Hepatic stellate cell (primary cell): ENCODE results near the gene CCDC183.
"Not testable (repeated sequence)": the region's sequence is repeated elsewhere in the genome, so short reads cannot be mapped to it uniquely, and the experiment has no call there.

Experiments used
- DNase-seq: peaks from one replicate; pipeline ENCODE4 v3.0.0; 2011; ENCODE audit warnings: low spot score

Gene CCDC183

DNA sequence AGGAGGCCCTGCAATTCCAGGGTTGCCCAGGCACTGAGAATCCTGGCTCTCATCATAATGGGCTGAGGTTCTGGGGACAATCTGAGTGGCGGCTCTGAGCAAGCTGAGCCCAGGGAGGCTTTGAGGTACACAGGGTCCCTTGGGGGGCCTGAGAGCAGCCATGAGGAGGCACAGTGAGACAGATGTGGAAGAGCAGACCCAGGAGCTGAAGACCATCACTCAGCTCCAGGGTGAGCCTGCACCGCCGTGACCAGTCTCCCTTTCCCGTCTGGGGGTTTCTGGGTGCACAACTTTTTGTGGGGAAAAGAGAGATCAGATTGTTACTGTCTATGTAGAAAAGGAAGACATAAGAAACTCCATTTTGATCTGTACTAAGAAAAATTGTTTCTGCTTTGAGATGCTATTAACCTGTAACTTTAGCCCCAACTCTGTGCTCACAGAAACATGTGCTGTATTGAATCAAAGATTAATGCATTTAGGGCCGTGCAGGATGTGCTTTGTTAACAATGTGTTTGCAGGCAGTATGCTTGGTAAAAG, at the start of gene CCDC183:
Gene CCDC183 (plus strand): TSS at position 101 of the 537 bp plus-strand sequence. CDS start 60 bp downstream, at position 161.
- DNase-seq, result no peak

DNA sequence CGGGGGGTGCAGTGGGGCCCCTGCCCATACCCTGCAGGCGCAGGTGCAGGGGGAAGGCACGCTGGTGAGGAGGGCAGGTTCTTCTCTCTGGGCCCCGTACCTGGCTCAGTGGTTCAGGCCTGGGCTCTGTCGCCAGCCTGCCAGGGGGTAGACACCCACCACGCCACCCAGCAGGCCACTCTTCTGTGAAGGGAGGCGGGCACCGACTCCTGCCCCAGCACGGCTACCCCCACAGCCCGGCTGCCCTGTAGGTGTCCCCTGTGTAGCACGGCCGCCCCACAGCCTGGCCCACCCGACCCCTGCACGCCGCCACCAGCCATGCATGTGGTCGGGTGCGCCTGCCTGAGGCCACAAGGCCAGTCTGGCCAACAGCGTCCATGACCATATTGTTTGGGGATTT, 49.5 kb upstream of the CCDC183 start:
- no peak for DNase-seq

DNA sequence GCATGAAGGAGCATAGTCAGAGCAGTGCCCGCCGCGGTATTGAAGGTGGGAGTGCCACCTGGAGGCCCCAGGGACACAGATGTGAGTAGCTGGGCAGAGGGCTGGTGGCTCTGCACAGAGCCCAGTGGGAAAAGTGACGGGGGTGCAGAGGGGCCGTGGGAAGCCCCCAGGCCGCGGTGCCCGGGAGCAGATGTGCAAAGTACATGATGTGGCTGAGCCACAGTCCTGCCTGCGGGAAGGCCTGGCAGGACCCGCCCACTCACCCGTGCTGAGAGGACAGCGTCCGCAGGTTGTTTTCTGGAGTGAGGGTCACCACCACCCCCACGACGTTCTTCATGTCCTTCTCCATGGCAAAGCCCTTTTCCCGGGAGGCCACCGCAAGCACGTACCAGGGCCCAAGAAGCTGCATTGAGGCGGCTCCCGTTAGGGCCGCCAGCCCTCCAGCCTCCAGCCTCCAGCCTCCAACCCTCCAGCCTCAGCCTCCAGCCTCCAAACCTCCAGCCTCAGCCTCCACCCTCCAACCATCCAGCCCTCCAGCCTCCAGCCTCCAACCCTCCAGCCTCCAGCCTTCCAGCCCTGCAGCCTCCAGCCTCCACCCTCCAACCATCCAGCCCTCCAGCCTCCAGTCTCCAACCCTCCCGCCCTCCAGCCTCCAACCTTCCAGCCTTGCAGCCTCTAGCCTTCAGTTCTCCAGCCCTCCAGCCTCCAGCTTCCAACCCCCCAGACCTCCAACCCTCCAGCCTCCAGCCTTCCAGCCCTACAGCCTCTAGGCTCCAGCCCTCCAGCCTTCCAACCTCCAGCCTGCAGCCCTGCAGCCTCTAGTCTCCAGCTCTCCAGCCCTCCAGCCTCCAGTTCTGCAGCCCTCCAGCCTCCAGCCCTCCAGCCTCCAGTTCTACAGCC, 48.7 kb upstream of the CCDC183 start:
- no peak for DNase-seq

DNA sequence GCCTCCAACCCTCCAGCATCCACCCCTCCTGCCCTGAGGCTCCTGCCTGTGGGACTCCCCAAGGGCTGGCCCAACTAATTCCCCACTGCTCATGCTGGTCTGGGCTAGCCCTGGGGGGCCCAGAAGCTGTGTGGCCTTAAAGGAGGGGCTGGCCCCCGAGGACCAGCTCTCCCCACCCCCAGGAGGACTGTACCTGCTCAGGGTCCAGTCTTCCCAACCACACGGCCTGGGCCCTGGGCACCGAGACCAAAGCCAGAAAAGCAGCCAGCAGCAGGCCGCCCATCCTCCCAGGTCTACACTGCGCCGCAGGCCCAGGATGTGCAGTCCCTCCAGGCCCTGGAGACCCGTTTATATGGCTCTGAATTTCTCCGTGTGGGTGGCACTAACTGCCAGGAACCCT, 47.9 kb upstream of the CCDC183 start, which contains the start of gene LCN6:
Gene LCN6 (minus strand): TSS at position 325 of the 400 bp plus-strand sequence. CDS start 42 bp downstream, at position 283.
- no peak for DNase-seq

DNA sequence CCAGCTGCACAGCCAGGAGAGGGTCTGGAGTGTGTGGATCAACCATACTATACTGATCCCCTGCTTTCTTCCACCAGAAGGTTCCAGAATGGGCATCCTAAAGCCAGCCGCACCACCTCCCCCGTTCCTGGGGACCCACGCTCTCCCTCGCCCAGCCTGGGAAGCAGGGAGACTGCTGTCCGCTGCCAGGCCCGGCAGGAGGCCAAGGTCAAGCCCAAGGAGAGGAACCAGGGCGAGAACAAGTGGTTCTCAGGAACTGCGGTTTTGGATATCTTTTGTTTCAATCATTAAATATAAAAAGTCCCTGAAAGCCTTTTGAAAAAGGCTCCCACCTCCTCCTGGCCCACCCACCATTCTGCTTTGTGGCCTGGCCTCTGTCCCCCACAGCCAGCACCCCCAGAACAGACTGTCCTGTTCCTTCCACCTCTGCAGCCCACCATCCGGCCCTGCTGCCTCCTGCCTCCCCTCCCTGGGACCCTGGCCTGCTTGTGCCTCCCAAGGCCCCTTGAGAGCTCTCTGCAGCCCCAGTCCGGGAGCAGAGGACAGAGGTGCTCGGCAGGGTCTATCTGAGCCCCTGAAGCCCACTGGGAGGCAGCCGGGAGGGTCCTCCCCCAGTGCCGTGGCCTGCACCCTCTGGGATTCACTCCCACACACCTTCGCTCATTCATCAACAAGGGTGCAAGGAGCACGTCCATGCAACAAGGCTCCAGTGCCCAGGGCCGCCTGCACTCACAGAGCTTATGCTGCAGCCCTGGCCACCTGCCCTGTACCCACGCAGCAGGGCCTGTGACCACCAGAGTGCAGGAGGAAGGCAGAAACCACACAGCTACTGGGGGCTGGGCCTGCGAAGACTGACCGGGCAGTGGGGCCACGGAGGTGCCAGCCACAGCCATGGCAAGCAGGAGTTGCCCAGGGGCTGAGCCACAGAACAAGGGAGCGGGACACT, 47.2 kb upstream of the CCDC183 start:
- no peak for DNase-seq

DNA sequence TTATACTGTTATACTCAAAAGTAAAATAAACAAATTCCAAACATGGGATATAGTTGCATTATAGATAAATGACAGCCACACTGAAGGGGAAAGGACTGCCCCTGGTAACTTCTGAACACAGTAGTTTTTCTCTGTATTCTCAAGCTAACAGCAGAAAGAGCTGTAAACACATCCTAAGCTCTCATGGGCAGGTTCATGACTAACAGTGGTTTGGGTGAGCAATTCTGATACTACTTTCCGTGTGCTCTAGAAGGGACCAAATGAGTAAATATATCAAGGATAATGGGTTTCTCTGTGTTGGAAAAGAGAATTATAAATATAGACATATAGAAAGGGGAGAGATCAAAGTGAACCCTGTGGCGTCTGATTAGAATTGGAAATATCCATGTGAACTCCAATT, 45.6 kb upstream of the CCDC183 start:
- no peak for DNase-seq

DNA sequence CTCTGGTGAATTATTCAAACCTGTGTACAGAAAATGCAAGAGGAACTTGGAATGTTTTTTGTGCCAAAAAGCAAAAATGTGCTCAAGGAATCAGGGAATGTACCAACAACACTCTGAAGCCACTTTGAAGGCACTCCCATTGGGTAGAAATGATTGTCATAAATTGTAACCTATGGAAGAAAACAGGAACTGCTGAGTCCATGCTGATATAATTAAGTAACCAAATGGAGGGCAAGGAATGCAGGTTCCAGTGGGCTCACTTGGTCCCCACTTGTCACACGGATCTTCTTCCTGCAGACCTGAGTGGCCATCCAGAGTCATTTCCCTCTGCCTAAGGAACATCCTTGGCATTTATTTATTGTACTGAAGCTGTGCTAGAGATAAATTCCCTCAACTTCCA, 44.9 kb upstream of the CCDC183 start:
- DNase-seq, result no peak

DNA sequence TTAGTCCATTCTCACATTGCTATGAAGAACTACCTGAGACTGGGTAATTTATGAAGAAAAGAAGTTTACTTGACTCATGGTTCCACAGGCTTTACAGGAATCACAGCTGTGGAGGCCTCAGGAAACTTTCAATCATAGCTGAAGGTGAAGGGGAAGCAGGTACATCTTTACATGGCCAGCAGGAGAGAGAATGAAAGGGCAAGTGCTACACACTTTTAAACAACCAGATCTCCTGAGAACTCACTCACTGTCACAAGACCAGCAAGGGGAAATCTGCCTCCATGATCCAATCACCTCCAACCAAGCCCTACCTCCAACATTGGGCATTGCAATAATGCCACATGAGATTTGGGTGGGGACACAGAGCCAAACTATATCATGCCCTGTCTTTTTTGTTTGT, 44.3 kb upstream of the CCDC183 start:
- no peak for DNase-seq

DNA sequence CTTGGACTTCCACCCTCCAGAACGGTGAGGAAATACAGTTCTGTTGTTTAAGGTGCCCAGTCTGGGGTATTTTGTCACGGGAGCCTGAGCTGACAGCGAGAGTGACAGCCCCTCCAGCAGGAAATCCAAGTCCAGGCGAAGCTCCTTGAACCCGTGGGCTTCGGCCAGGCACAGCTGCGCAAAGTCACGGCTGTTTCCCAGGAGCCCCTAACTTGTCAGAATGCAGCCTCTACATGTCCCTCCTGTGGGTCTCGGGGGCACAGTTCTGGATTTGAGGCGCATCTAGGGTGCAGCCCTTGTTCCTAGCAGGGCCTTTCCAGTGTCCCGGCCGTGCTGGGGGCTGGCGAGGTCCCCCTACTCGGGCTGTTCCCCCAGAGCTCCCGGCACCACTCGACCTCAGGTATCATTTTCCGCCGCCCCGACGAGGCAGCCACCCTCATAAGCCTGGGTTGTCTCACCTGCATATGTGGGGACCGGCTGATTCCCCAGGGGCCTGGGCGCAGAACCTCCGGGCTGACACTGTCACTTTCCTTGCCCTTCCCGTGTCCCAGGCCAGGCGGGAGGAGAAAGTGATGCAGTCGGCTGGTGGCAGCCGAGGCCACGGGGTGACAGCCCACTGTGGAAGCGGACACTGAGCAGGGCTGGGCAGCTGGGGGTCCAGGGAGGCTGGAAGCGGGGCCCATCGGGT, 42.6 kb upstream of the CCDC183 start:
- DNase-seq, result no peak

DNA sequence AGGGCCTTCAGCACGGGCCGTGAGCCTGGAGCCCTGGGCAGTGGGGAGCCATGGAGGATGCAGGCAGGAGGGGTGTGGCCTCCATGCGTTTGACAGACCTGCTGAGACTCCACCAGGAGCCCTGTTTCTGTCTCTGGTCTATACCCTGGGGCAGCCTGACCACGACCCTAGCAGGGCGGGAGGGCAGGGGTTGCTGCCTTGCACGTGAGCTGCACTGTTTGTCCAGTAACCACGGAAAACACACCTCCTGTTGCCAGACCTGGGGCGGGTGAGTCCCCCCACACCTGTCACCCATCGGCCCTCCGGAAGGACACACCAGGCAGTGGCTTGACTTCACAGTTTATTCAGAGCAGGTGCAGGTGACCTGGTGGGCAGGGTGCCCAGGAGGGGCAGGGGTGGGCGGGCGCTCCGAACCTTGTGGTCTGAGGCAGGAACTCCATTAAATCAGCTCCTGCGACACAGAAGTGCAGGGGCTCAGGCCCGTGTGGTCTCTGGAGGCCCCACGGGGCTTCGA, 42.0 kb upstream of the CCDC183 start:
- no peak for DNase-seq

DNA sequence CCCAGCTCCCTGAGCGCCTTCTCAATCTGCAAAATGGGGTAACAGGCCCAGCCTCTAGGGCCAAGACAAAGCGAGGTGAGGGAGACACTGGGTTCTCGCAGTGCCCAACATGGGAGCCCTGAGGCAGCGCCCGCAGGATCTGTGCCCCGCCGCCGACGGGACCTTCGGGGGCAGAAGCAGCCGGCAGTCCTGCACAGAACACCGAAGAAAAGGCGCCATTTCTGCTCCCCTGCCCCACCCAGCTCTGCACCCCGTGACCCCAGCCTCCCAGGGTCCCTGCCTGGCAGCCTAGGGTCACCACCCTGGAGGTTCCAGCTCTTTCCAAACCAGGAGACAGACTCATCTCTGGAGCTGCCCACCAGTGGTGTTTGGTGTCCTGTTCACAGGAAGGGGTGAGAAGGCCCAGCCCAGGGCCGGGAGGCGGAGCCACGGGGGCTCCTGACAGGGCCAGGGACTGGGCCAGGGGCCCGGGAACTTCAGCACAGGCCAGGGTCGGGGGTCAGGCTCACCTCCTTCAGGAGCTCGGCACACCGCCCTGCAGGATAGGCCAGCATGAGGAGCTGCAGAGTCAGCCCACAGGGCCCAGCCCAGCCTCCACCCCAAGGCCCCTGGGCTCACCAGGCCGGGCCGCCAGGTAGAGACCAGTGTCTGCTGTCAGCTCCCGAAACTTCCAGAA, 41.4 kb upstream of the CCDC183 start:
- DNase-seq, result no peak

DNA sequence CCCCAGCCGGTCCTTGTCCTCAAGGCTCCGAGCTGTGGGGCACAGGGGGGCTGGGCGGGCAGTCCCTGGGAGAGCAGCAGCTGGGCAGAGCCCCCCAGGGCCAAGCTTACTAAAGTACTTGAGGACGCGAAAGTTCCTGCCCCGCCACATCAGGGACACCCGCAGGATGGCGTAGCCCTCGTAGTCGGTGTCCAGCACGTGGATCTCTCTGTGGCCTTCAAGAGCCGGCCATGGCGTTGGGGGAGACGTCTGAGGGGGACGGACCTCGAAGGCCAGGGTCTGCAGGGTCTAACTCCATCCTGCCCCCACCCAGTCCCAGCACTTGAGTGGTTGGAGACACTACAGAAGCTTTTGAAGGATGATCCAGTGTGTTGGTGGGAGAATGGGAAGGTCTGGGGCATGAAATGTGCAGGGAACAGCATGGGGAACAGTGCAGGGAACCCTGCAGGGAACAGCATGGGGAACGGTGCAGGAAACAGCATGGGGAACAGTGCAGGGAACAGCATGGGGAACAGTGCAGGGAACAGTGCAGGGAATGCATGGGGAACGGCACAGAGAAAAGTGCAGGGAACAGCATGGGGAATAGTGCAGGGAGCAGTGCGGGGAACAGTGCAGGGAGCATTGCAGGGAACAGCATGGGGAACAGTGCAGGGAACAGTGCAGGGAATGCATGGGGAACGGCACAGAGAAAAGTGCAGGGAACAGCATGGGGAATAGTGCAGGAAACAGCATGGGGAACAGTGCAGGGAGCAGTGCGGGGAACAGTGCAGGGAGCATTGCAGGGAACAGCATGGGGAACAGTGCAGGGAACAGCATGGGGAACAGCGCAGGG, 40.6 kb upstream of the CCDC183 start:
- not testable (repeated sequence) for DNase-seq

DNA sequence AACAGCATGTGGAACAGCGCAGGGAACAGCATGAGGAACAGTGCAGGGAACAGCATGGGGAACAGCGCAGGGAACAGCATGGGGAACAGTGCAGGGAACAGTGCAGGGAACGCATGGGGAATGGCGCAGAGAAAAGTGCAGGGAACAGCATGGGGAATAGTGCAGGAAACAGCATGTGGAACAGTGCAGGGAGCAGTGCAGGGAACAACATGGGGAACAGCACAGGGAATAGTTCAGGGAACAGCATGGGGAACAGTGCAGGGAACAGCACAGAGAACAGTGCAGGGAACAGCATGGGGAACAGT, 40.1 kb upstream of the CCDC183 start:
- no peak for DNase-seq

DNA sequence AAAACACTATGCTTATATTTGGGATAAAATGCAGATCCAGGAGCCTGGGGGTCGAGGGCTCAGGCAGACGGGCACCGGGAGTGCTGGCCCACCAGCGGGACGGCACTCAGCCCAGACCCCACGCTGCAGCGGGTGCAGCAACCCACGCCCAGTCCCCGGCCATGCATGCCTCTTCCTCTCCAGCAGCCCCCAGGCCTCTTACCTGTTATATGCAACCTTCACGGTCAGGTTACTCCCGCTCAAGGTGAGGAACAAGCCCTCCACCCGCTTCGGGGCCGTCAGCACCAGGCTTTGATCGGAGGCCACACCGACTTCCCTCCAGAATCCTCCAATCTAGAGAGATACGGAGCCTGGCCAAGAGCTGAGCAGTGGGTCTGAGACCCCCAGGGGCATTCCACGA, 39.3 kb upstream of the CCDC183 start:
- DNase-seq, result no peak

DNA sequence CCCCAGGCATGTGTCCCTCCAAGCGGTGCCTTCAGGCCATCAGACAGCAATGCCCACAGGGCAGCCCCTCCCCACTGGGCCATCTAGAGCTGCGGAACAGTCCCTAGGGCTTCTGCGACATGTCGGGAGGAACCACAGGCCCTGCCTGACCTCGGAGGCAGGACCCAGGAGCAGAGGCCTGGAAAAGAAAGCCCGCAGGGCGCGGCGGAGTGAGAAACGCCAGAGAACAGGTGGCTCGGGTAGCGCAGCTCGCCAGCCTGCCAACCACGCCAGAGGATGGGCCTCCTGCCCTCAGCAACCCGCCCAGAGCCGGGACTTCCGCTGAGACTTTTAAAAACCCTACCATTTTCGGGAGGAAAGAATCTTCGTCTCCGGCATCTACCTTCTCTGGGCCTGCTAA, 38.8 kb upstream of the CCDC183 start:
- DNase-seq, result no peak

DNA sequence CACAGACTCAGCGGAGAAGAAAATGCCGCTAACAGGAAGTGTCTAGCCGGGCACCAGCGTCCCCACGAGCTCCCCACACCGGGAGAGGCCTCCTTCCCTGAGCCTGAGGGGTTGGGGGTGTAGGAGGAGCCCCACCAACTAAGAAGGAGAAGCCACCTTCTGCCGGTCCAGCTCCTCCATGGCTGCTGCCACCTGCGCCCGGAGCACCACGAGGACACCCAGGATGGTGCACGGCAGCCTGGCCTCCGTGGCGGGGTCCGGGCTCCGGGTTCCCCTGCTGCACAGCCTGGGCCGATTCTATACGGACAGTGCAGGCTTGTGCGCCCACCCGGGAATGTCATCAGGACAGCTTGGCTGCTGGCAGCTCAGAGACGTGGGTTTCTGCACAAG, 38.4 kb upstream of the CCDC183 start:
- no peak for DNase-seq

DNA sequence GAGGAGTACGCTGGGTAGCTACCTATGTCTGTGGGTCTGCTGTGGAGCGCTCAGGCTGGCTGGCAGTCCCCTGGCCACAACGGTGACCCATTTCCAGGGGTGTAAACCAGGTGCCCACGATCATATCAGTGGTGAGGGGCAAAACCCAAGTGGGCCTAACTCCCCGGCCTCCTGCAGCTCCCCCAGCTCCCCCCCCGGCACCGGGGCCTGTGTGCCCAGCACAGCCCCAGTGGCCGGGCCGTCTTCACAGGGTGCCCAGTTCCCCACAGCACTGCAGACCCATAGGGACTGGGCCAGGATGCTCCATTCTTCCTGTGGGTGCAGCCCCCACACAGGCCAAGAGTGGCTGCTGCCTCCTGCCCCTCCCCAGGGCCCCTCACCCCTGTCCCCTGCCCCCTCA, 37.1 kb upstream of the CCDC183 start:
- no peak for DNase-seq

DNA sequence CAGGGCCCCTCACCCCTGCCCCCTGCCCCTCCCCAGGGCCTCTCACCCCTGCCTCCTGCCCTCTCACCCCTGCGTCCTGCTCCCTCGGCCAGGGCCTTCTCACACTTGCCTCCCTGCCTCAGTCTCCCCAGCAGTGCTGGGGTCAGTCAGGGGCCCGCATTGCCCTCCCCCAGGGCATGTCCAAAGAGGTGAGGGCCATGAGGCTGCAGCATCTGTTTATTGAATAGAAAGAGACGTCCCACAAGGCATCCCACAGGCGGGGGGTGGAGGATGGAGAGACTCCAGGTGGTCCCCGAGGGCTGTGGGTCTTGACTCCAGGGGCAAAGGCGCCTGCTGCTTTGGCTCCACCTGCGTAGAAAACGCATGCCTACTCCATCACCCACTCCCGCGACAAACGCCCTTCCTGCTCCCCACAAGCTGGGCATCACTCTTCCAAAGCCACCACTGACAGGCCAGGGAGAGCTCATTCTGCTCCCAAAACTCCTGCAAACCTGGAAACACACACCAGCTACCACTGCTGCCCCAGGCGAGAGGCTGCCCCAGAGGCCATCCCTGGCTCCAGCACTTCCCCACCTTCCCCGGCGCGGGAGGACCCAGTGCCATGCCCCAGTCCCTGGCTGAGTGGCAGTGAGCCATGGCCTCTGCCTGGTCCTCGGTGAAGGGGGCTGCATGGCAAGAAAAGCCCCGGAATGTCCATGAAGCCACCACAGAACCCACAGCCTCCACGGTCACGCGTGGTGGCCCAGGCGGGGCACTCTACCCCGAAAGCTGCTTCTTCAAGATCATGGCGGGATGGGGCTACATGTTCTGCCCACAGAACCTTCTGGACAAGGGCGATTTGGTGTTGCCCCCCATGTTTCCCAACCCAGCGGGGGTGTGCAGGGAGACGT, 36.5 kb upstream of the CCDC183 start:
- DNase-seq, result no peak

DNA sequence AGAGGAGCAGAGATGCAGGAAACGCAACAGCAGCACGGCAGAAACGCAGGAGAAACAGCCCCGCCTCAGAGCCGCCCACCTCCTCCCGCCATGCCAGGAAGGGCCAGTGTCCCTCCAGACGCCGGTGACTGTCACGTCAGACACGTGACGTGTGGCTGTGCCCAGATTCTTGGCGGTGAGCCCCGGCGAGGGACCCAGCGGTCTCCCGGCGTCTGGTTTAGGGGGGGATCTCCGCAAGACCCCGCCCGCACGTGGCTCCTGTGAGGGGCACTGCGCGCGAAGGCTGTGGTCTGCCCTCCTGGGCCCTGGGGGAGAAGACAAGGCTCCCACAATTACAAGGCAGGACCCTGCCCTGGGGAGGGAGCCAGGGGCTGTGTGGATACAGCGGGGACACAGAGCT, 35.7 kb upstream of the CCDC183 start:
- DNase-seq, result no peak
